Endothelial cell of umbilical vein (primary cell): ENCODE measurements around the gene NFATC1. TPM values are rescaled to one million over a fixed set of nuclear protein-coding genes. Genes with fewer than 3 reads are reported as not detected.

Source experiments
- BruUV-seq: library from RNA; stranded (reverse); fragments of 400-500 nt; replicated peaks from 2 replicates; lab custom pipeline; 2021; lab: Mats Ljungman, UMichigan
- CTCF ChIA-PET: fragments of 300-600, 350-600 bp; sonication (Branson Sonifier 250); formaldehyde crosslinking; loops from one replicate; lab custom pipeline; 2021; ENCODE audit warnings: antibody characterized with exemption, inconsistent platforms; lab: Charles Lee
- POLR2A ChIA-PET: fragments of 300-600, 350-600 bp; sonication (Branson Sonifier 250); formaldehyde crosslinking; loops from one replicate; lab custom pipeline; 2021; ENCODE audit warnings: antibody characterized with exemption, inconsistent platforms; lab: Charles Lee
- DNase-seq: peaks from one replicate; pipeline ENCODE4 v3.0.0-alpha.2; 2011; ENCODE audit warnings: low read depth, low spot score
- FAIRE-seq: peaks from 2 replicates; lab custom pipeline; 2011; peaks lifted over from hg19 to GRCh38; lab: Jason Lieb, UNC
- H2AFZ ChIP-seq: 2 replicates; pipeline ENCODE4 v1.6.0; 2012; ENCODE audit warnings: low read depth, low read length, control low read depth, inconsistent platforms
- H3K27ac ChIP-seq: 2 replicates; pipeline ENCODE4 v1.5.1; 2011; ENCODE audit warnings: low read depth, mild to moderate bottlenecking, control low read depth, low read length, moderate library complexity; ENCODE audit not compliant: insufficient read depth
- H3K27me3 ChIP-seq, 2 experiments: 2 replicates each; pipeline versions ENCODE4 v1.6.0 to v1.6.1; 2011; ENCODE audit warnings: low read length in 2 of 2, mixed read lengths in 1 of 2; ENCODE audit not compliant: control insufficient read depth in 2 of 2, insufficient read depth in 2 of 2
- H3K36me3 ChIP-seq, 2 experiments: 2 replicates in 1 of 2; 3 replicates in 1 of 2; pipeline ENCODE4 v1.5.1; 2011; ENCODE audit warnings: low read length in 2 of 2, mild to moderate bottlenecking in 1 of 2, moderate library complexity in 1 of 2; ENCODE audit not compliant: control insufficient read depth in 2 of 2, insufficient read depth in 2 of 2; ENCODE audit errors: extremely low read depth in 1 of 2
- H3K4me1 ChIP-seq: 3 replicates; pipeline ENCODE4 v1.5.1; 2011; ENCODE audit warnings: mild to moderate bottlenecking, low read length; ENCODE audit not compliant: control insufficient read depth, insufficient read depth; ENCODE audit errors: extremely low read depth
- H3K4me2 ChIP-seq: 2 replicates; pipeline ENCODE4 v1.6.1; 2011; ENCODE audit warnings: low read length, control low read depth, mixed read lengths; ENCODE audit not compliant: insufficient read depth
- H3K4me3 ChIP-seq, 3 experiments: fragments of 200-600 bp in 1 of 3; sonication (generic), shearing (Covaris generic) in 1 of 3; replicated peaks in 1 of 3; 2 replicates each; pipeline ENCODE4 v1.5.1; 2011 to 2016; ENCODE audit warnings: control low read depth in 3 of 3, low read length in 3 of 3, mild to moderate bottlenecking in 2 of 3, inconsistent platforms in 1 of 3, low read depth in 1 of 3, moderate library complexity in 1 of 3; ENCODE audit not compliant: insufficient read depth in 1 of 3
- H3K79me2 ChIP-seq: 2 replicates; pipeline ENCODE4 v1.6.0; 2012; ENCODE audit warnings: low read length, inconsistent platforms; ENCODE audit not compliant: control insufficient read depth, insufficient read depth
- H3K9ac ChIP-seq: replicated peaks from 2 replicates; pipeline ENCODE3; 2011; ENCODE audit warnings: low read length, control low read depth; ENCODE audit not compliant: insufficient read depth; ENCODE audit errors: extremely low read depth
- H3K9me1 ChIP-seq: replicated peaks from 3 replicates; pipeline ENCODE4 v1.6.0; 2011; ENCODE audit warnings: mild to moderate bottlenecking, low read length; ENCODE audit not compliant: control insufficient read depth, insufficient read depth; ENCODE audit errors: extremely low read depth
- H3K9me3 ChIP-seq: replicated peaks from 2 replicates; pipeline ENCODE4 v1.5.1; 2012; ENCODE audit warnings: low read length, inconsistent platforms; ENCODE audit not compliant: control insufficient read depth, insufficient read depth
- H4K20me1 ChIP-seq: replicated peaks from 2 replicates; pipeline ENCODE3; 2011; ENCODE audit warnings: mild to moderate bottlenecking, low read length; ENCODE audit not compliant: control insufficient read depth, insufficient read depth; ENCODE audit errors: extremely low read depth
- EZH2 ChIP-seq: IDR thresholded peaks from 2 replicates; pipeline ENCODE4 v1.6.1; 2012; ENCODE audit warnings: borderline replicate concordance, low read depth, mild to moderate bottlenecking, moderate library complexity, low read length, inconsistent platforms; ENCODE audit not compliant: severe bottlenecking
- FOS ChIP-seq: IDR thresholded peaks from 2 replicates; pipeline ENCODE4 v1.6.1; 2011; ENCODE audit warnings: mild to moderate bottlenecking, low read length, moderate library complexity, borderline replicate concordance; ENCODE audit not compliant: insufficient read depth
- MYC ChIP-seq: IDR thresholded peaks from one replicate; pipeline ENCODE4 v1.6.1; 2011; ENCODE audit warnings: mild to moderate bottlenecking, low read depth, low read length
- POLR2A ChIP-seq: IDR thresholded peaks from 2 replicates; pipeline ENCODE4 v1.6.1; 2012; ENCODE audit warnings: low read depth, mild to moderate bottlenecking, control low read depth, low read length
- POLR2AphosphoS5 ChIP-seq: IDR thresholded peaks from 2 replicates; pipeline ENCODE4 v1.6.1; 2012; ENCODE audit warnings: low read depth, mild to moderate bottlenecking, control low read depth, low read length, moderate library complexity; ENCODE audit not compliant: insufficient read depth
- dilution Hi-C: fragments of 300-500 bp; cut with MboI; formaldehyde crosslinking; loops from one replicate; pipeline ENCODE4 v1.15.0; 2019; ENCODE audit warnings: low sequenced_read_pairs; ENCODE audit not compliant: extremely low pct_ligation_motif_present
- intact Hi-C: fragments of 100-400 bp; cut with micrococcal nuclease; formaldehyde crosslinking; loops from one replicate; pipeline ENCODE4 v1.10.0; 2022
- polyA plus RNA-seq, 4 experiments: library from polyadenylated mRNA; depleted of rRNA in 3 of 4; stranded (reverse) in 3 of 4; unstranded in 1 of 4; fragments of >200 nt; gene quantifications; 2 replicates each; pipeline versions ENCODE4 v1.2.1 to v1.2.3, GENCODE V29; 2011 to 2012; ENCODE audit warnings: missing spikeins in 1 of 4
- total RNA-seq: library from RNA; stranded (reverse); gene quantifications from 2 replicates; pipeline ENCODE4 v1.2.3, GENCODE V29; 2021
- TF ChIP-seq, protein P1 (sequence below), 2 donors: IDR thresholded peaks; 1 replicate in 1 of 2; 2 replicates in 1 of 2; pipeline ENCODE4 v1.5.1; 2011; ENCODE audit warnings: low read length in 2 of 2, mild to moderate bottlenecking in 2 of 2, moderate library complexity in 2 of 2, control low read depth in 1 of 2, inconsistent platforms in 1 of 2, low read depth in 1 of 2; ENCODE audit not compliant: insufficient read depth in 1 of 2; ENCODE audit errors: extremely low read depth in 1 of 2
- TF ChIP-seq, protein P2 (sequence below): IDR thresholded peaks from 2 replicates; pipeline ENCODE4 v1.6.1; 2011; ENCODE audit not compliant: insufficient read depth, insufficient read length

The NFATC1 gene
- total and polyA plus RNA-seq, 2 donors (not counting 3 experiments of a cell fraction or from before 2014, with no cell fraction given): 11.1 to 30.0 TPM

DNA sequence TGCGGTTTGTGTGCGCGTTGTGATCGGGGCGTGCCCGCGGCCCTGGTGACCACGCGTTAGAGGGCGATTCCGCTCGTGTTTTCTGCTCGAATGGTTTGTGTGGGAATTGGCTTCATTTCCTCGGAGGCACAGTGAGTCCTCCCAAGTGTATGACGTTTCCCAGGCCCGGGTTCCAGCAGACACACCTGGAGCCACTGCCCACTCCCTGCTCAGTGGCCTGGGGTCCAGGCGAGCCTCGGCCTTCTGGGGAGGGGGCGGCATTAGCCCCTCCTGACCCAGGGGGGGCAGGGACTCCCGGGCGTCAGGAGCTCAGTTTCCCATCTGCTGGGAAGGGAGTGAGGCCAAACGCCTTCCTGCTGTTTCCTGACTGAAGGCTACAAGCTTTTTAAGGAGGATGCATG is 92.1 kb downstream of the NFATC1 start:
- no peaks in the 10 kb centered on the region for H4K20me1 ChIP-seq
- DNase-seq (no peak), FAIRE-seq (no peak)
- H3K4me1 ChIP-seq: peaks cover 19% of the 10 kb centered on the region
- H2AFZ ChIP-seq: no peak overlapping the region
- dilution Hi-C loops: no loop called here
- H3K27ac ChIP-seq: no peak overlapping the region
- H3K4me2 ChIP-seq: no peak overlapping the region
- H3K9me3 ChIP-seq: no peaks in the 10 kb centered on the region
- ChIA-PET POLR2A (no interaction called here), CTCF (no interaction called here)
- no TSS peak for BruUV-seq
- H3K27me3 ChIP-seq: no peaks in the 10 kb centered on the region
- TF ChIP-seq, protein P1, sequence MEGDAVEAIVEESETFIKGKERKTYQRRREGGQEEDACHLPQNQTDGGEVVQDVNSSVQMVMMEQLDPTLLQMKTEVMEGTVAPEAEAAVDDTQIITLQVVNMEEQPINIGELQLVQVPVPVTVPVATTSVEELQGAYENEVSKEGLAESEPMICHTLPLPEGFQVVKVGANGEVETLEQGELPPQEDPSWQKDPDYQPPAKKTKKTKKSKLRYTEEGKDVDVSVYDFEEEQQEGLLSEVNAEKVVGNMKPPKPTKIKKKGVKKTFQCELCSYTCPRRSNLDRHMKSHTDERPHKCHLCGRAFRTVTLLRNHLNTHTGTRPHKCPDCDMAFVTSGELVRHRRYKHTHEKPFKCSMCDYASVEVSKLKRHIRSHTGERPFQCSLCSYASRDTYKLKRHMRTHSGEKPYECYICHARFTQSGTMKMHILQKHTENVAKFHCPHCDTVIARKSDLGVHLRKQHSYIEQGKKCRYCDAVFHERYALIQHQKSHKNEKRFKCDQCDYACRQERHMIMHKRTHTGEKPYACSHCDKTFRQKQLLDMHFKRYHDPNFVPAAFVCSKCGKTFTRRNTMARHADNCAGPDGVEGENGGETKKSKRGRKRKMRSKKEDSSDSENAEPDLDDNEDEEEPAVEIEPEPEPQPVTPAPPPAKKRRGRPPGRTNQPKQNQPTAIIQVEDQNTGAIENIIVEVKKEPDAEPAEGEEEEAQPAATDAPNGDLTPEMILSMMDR (IDR thresholded peaks at IDR 0.05; ENCODE audit: extremely low read depth in 1 of 2, insufficient read depth in 1 of 2, low read depth in 1 of 2, low read length in 2 of 2): no peak
- TF ChIP-seq FOS (no peak), MYC (no peak), EZH2 (no peak), POLR2A (no peak), POLR2AphosphoS5 (no peak)
- TF ChIP-seq, protein P2, sequence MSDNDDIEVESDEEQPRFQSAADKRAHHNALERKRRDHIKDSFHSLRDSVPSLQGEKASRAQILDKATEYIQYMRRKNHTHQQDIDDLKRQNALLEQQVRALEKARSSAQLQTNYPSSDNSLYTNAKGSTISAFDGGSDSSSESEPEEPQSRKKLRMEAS: no peak
- H3K4me3 ChIP-seq: no peak overlapping the region
- H3K36me3 ChIP-seq: peaks cover 2 to 4% of the 10 kb centered on the region in 2 experiments
- H3K9ac ChIP-seq: no peak overlapping the region
- no peaks in the 10 kb centered on the region for H3K79me2 ChIP-seq
- no peaks in the 10 kb centered on the region for H3K9me1 ChIP-seq
- intact Hi-C loops: no loop called here
